ENCODE data around the gene JADE1. TPM values are rescaled to one million over a fixed set of nuclear protein-coding genes. Genes with fewer than 3 reads are reported as not detected.

JADE1 gene
- total RNA-seq, 1 donor from 2014 or later, result 39.6 TPM

GRCh38 chr4:128830906-128831503 is 21.5 kb downstream of the JADE1 start:
- Mint-ChIP-seq H3K27me3 (ENCODE audit: low read depth) (no peaks in the 10 kb centered on the region), H3K4me1 (peaks cover 45% of the 10 kb centered on the region), H3K4me3 (no peak overlapping the region), H3K27ac (ENCODE audit: unreplicated experiment) (no peak overlapping the region), H3K9me3 (no peaks in the 10 kb centered on the region), H3K36me3 (ENCODE audit: low read depth) (peaks cover 4% of the 10 kb centered on the region)
- no peak for TF ChIP-seq CTCF (conservative IDR thresholded peaks at IDR 0.05)
- DNase-seq (ENCODE audit: low read depth, low spot score), result no peak

GRCh38 chr4:128831531-128832242 is 22.2 kb downstream of the JADE1 start:
- no peak for DNase-seq (ENCODE audit: low read depth, low spot score)
- Mint-ChIP-seq H3K9me3 (no peaks in the 10 kb centered on the region), H3K4me1 (peaks cover 38% of the 10 kb centered on the region), H3K27ac (ENCODE audit: unreplicated experiment) (no peak overlapping the region), H3K4me3 (no peak overlapping the region), H3K36me3 (ENCODE audit: low read depth) (peaks cover 4% of the 10 kb centered on the region), H3K27me3 (ENCODE audit: low read depth) (no peaks in the 10 kb centered on the region)
- no peak for TF ChIP-seq CTCF (conservative IDR thresholded peaks at IDR 0.05)

- Mint-ChIP-seq H3K9me3 (no peaks in the 10 kb centered on the region), H3K27me3 (ENCODE audit: low read depth) (no peaks in the 10 kb centered on the region), H3K4me3 (no peak overlapping the region), H3K4me1 (peaks cover 34% of the 10 kb centered on the region), H3K36me3 (ENCODE audit: low read depth) (peaks cover 5% of the 10 kb centered on the region), H3K27ac (ENCODE audit: unreplicated experiment) (no peak overlapping the region)
- no peak for TF ChIP-seq CTCF (conservative IDR thresholded peaks at IDR 0.05)
- DNase-seq (ENCODE audit: low read depth, low spot score), result no peak
Observed at GRCh38 chr4:128832243-128832625, 22.7 kb downstream of the JADE1 start.

GRCh38 chr4:128835498-128836222 is 26.2 kb downstream of the JADE1 start:
- TF ChIP-seq CTCF (conservative IDR thresholded peaks at IDR 0.05), result no peak
- no peak for DNase-seq (ENCODE audit: low read depth, low spot score)
- H3K9me3 Mint-ChIP-seq, result no peaks in the 10 kb centered on the region
- no peaks in the 10 kb centered on the region for H3K27me3 Mint-ChIP-seq (ENCODE audit: low read depth)
- H3K36me3 Mint-ChIP-seq (ENCODE audit: low read depth), result peaks cover 3% of the 10 kb centered on the region
- H3K4me3 Mint-ChIP-seq, result no peak overlapping the region
- H3K27ac Mint-ChIP-seq (ENCODE audit: unreplicated experiment), result no peak overlapping the region
- peaks cover 18% of the 10 kb centered on the region for H3K4me1 Mint-ChIP-seq

- Mint-ChIP-seq H3K36me3 (ENCODE audit: low read depth) (peaks cover 11% of the 10 kb centered on the region), H3K27me3 (ENCODE audit: low read depth) (no peaks in the 10 kb centered on the region), H3K4me3 (no peak overlapping the region), H3K9me3 (no peaks in the 10 kb centered on the region), H3K27ac (ENCODE audit: unreplicated experiment) (no peak overlapping the region), H3K4me1 (peaks cover 5% of the 10 kb centered on the region)
- no peak for TF ChIP-seq CTCF (conservative IDR thresholded peaks at IDR 0.05)
- no peak for DNase-seq (ENCODE audit: low read depth, low spot score)
Observed at GRCh38 chr4:128837198-128837597, 27.7 kb downstream of the JADE1 start.
